Measurements from ENCODE around the gene WAC.

The WAC gene

GRCh38 chr10:28530751-28531150, 2.2 kb upstream of the WAC start:
- DNase-seq (ENCODE audit: low read depth in 2 of 2): no peak

GRCh38 chr10:28533186-28533564, 257 bp downstream of the WAC start:
- no peak for DNase-seq (ENCODE audit: low read depth in 2 of 2)

- DNase-seq (ENCODE audit: low read depth in 2 of 2): peak; percentile 45 to 58
Measured at GRCh38 chr10:28533571-28534304, 820 bp downstream of the WAC start.

- no peak for DNase-seq (ENCODE audit: low read depth in 2 of 2)
Measured at GRCh38 chr10:28535846-28536245, 2.9 kb downstream of the WAC start.

GRCh38 chr10:28538595-28538994, 5.7 kb downstream of the WAC start:
- no peak for DNase-seq (ENCODE audit: low read depth in 2 of 2)

GRCh38 chr10:28540145-28540544, 7.2 kb downstream of the WAC start:
- no peak for DNase-seq (ENCODE audit: low read depth in 2 of 2)

- DNase-seq (ENCODE audit: low read depth in 2 of 2): no peak
Measured at GRCh38 chr10:28541717-28542365, 8.9 kb downstream of the WAC start.

- DNase-seq (ENCODE audit: low read depth in 2 of 2): no peak
Measured at GRCh38 chr10:28542728-28543127, 9.8 kb downstream of the WAC start.

GRCh38 chr10:28544058-28544457, 11.1 kb downstream of the WAC start:
- DNase-seq (ENCODE audit: low read depth in 2 of 2): no peak

- no peak for DNase-seq (ENCODE audit: low read depth in 2 of 2)
Measured at GRCh38 chr10:28545967-28546644, 13.2 kb downstream of the WAC start.

- no peak for DNase-seq (ENCODE audit: low read depth in 2 of 2)
Measured at GRCh38 chr10:28548781-28549498, 16.0 kb downstream of the WAC start.

- no peak for DNase-seq (ENCODE audit: low read depth in 2 of 2)
Measured at GRCh38 chr10:28551086-28551485, 18.2 kb downstream of the WAC start.

- no peak for DNase-seq (ENCODE audit: low read depth in 2 of 2)
Measured at GRCh38 chr10:28552775-28553174, 19.9 kb downstream of the WAC start.

GRCh38 chr10:28554009-28554408, 21.1 kb downstream of the WAC start:
- no peak for DNase-seq (ENCODE audit: low read depth in 2 of 2)

GRCh38 chr10:28554952-28555351, 22.0 kb downstream of the WAC start:
- no peak for DNase-seq (ENCODE audit: low read depth in 2 of 2)

- DNase-seq (ENCODE audit: low read depth in 2 of 2): no peak
Measured at GRCh38 chr10:28555358-28555757, 22.4 kb downstream of the WAC start.

GRCh38 chr10:28556142-28556541, 23.2 kb downstream of the WAC start:
- no peak for DNase-seq (ENCODE audit: low read depth in 2 of 2)

GRCh38 chr10:28558186-28558585, 25.3 kb downstream of the WAC start:
- DNase-seq (ENCODE audit: low read depth in 2 of 2): no peak

- DNase-seq (ENCODE audit: low read depth in 2 of 2): no peak
Measured at GRCh38 chr10:28558923-28559508, 26.1 kb downstream of the WAC start.

- no peak for DNase-seq (ENCODE audit: low read depth in 2 of 2)
Measured at GRCh38 chr10:28559618-28560017, 26.7 kb downstream of the WAC start.

- DNase-seq (ENCODE audit: low read depth in 2 of 2): no peak
Measured at GRCh38 chr10:28560617-28561016, 27.7 kb downstream of the WAC start.

GRCh38 chr10:28561531-28561930, 28.6 kb downstream of the WAC start:
- no peak for DNase-seq (ENCODE audit: low read depth in 2 of 2)
